ENCODE results near the gene RALGPS1.

The RALGPS1 gene

DNA sequence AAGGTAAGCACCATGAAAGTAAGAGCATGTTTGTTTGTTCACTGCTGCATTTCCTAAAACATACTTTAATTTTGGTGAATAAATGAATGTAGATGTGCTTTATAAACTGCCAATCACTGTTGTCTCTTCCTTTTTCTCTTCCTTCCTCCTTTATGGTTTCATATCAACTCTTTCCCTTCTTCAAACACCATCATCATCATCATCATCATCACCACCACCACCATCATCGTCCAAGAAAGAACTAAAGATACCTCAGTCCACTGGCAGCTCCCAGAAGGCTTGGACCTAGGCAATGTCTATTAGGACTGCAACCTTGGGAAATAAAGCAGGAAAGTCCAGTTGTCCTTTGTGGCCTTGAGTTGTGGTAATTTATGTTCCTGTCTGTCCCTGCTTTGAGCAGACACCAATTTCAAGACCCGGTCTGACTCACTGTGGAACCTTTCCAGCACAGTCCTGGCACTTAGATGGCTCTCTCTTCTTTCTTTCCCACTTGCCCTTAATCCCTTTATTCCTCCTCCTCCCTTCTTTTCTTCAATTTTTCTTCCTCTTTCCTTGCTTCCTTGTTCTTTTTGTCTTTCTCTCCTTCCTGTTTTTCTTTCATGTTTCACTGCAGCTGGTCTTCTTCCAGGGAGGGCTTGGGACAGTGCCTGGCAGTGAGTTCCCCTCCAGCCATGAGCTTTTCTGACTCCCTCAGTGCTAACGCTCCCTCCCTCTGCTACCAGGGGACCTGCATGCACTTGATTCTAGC, 108.5 kb downstream of the RALGPS1 start:
- no peak for DNase-seq

GRCh38 chr9:127025042-127025441, 110.5 kb downstream of the RALGPS1 start:
- DNase-seq = no peak

DNA sequence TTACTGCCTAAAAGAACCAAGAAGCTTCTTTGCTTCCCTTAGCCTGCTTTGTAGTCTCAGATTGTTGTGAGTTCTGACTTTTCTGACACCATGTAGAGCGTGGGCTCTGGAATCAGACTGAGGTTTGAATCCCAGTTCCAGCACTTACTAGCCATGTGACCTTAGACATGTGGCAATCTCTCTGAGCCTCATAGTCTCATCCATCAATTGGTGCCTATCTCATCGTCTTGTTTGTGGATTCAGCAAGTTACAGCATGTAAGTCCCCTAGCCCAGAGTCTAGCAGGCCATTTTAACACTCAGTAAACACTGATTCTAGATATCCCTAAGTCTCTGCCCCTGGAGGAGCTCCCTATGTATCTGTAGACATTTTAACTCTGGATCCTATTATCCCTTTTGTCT, 113.1 kb downstream of the RALGPS1 start:
- DNase-seq = no peak

GRCh38 chr9:127029548-127029947, 115.0 kb downstream of the RALGPS1 start:
- no peak for DNase-seq

- DNase-seq = no peak
These were observed 116.5 kb downstream of the RALGPS1 start for GRCh38 chr9:127030814-127031740.

- DNase-seq = no peak
These were observed 117.7 kb downstream of the RALGPS1 start for GRCh38 chr9:127032256-127032655.

DNA sequence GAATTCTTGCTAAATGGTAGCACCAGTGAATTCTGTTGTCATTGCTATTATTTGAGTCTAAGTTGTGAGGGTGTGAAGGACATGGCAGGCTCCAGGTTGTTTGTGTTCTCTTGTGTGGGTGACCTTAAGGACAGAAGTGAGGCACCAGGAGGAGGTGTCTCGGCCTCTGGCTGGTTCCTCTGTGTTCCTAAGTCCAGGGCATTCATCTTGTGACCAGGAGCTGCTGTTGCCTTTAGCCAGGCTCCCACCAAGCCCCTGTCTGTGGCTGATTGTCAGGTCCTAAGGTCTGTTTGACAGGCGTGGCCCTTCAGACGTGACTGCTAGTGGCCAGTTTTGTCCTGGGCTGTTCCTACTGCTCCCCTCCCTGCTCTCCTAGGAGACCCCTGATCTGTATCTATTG, 118.5 kb downstream of the RALGPS1 start:
- DNase-seq = no peak

DNA sequence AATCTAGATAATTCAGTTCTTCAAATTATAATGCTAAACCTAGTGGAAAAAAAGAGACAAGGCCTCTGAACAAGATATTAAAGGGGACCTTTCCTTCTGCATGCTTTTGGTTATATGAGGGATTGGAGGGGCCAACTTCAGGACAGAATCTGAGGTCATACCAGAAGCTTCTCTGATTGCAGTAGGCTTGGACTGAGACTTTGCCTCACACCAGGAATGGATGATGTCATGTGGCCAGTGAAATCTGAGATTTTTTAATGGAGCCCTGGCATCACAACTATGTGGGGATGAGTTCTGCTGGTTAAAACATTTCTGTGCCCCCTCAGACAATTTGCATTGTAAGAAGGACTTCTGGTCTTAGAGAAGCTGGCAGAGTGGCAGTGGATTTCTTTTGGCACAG, 119.2 kb downstream of the RALGPS1 start:
- no peak for DNase-seq

- DNase-seq = no peak
These were observed 120.1 kb downstream of the RALGPS1 start for GRCh38 chr9:127034691-127035090.

- no peak for DNase-seq
These were observed 120.8 kb downstream of the RALGPS1 start for GRCh38 chr9:127035423-127035822.

GRCh38 chr9:127035948-127036347, 121.4 kb downstream of the RALGPS1 start:
- DNase-seq = no peak

- no peak for DNase-seq
These were observed 121.9 kb downstream of the RALGPS1 start for GRCh38 chr9:127036437-127036836.

DNA sequence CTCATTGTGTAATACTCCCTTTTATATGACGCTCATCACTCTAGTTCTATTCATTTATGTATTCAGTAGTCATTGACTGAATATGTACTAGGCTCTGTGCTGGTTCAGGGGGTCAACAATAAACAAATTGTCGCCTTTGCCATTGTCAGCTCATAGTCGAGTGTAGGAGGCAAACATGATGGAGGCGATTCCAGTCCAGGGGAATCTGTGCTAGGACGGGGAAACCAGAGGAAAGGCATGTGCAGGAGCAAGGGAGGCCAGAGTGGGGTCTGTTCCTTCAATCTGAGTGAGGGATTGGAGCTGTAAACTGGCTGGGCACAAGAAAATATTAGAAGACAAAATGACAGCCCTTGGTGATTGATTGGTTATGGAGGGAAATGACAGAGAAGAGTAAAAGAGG, 123.9 kb downstream of the RALGPS1 start:
- no peak for DNase-seq

DNA sequence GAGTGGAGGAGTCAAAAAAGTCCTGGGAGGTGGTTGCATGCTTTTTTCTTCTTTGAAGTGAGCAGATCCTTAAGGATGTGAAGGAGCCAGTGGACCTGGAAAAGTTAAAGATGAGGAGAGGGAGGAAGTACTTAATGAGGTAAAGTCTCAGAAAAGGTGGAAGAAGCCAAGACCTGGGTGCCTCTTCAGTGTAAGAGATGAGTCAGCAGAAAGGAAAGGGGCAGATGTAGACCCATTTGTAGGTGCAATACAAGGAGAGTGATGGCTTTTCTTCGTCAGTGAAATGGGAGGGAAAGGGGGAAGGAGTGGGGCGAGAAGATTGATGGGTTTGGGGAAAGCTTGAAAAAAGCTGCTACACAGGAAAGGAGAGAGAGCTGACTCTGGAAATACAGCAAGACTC, 124.9 kb downstream of the RALGPS1 start:
- no peak for DNase-seq

DNA sequence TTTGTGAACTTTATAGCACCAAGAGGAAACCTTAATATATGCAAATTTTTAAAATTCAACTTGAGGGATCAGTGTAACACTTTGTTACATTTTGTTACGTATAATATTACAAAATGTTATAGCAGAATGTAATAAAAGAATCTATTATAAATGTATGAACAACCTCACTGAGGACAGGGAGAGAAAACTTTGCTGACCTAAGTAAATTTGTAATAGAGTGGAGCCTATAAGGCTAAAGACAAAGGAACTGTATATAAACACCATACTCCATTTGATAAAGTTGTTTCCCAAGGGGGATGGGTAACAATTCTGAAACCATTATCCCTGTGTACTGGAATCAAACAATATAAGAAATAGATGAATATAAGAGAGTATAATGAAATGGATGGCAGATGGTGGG, 130.6 kb downstream of the RALGPS1 start:
- DNase-seq = no peak

DNA sequence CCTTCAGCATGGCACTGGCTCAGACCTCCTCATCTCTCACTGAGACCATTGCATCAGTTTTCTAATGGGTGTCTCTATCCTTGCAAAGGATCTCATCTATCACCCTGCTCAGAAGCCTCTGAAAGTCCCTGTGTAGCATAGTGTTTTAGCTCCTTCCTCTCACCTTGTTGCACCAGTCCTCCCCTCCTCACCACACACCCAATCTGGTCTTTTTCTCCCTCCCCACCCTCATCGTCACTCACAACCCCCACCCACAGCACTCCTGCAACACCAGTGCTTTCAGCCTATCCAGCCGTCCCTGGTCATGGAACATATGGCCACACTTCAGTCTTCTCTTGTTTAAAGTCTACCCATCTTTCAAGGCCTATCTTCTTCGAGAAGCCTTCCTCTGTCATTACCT, 133.4 kb downstream of the RALGPS1 start:
- peak; percentile 32 for DNase-seq

GRCh38 chr9:127049044-127049443, 134.5 kb downstream of the RALGPS1 start:
- DNase-seq = no peak

GRCh38 chr9:127049581-127049980, 135.0 kb downstream of the RALGPS1 start:
- DNase-seq = no peak

GRCh38 chr9:127050152-127050551, 135.6 kb downstream of the RALGPS1 start:
- no peak for DNase-seq

DNA sequence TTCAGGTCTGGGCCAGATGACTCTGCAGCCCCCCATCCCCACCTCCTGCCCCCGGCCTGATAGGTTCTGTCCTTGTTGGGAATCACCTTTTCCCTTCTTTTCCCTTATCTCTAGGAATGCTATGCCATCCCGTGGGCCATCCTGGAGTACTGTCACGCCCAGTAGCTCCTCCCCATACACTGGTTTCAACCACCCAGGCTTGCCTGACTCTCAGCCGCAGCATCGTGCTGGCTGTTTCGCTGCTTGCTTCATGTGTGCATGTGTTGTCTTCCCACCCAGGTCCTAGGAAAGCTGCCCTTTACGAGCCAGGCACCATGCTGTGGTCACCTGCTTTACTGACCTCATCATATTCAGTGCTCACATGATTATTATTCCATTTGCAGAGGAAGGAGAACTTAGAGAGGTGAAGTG, 136.0 kb downstream of the RALGPS1 start:
- DNase-seq = no peak

GRCh38 chr9:127051881-127052595, 137.5 kb downstream of the RALGPS1 start:
- no peak for DNase-seq

GRCh38 chr9:127053057-127053821, 138.7 kb downstream of the RALGPS1 start:
- DNase-seq = peak; percentile 9

DNA sequence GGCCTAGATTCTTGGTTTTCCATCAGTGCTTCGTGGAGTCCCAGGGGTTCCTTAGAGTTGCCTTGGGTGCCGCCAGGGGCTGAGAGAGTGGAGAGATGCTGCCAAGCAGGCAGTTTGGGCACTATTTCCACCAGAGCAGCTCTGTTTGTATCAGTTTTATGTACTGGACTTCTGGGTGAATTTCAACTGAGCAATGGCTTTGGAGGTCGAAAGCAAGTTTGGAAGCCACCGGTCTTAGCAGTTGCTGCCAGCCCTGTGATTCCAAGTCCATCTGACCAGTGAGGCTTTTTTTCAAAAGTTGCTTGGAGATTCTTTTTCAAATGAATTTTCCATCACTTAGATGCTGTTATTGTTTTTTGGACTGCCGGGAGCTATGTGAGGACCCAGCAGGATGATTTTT, 139.4 kb downstream of the RALGPS1 start:
- no peak for DNase-seq

Data from activated CD8-positive, alpha-beta memory T cell treated with anti-CD3 and anti-CD28 coated beads for 24 hours (primary cell).